ENCODE results near the gene FDCSP.
"Not testable (repeated sequence)": the region's sequence is repeated elsewhere in the genome, so short reads cannot be mapped to it uniquely, and the experiment has no call there.

The FDCSP gene

GRCh38 chr4:70225824-70226223 lies at the start of gene FDCSP:
FDCSP (plus strand) TSS chr4:70226124; CDS start chr4:70231195, 5,071 bp downstream.
- DNase-seq (ENCODE audit: low read depth), result no peak

- no peak for DNase-seq (ENCODE audit: low read depth)
Measured at GRCh38 chr4:70177090-70177489, 48.8 kb upstream of the FDCSP start.

- no peak for DNase-seq (ENCODE audit: low read depth)
Measured at GRCh38 chr4:70178075-70178660, 47.8 kb upstream of the FDCSP start.

GRCh38 chr4:70179811-70180210 lies 46.1 kb upstream of the FDCSP start:
- no peak for DNase-seq (ENCODE audit: low read depth)

GRCh38 chr4:70181864-70182263 lies 44.1 kb upstream of the FDCSP start:
- no peak for DNase-seq (ENCODE audit: low read depth)

- DNase-seq (ENCODE audit: low read depth), result no peak
Measured at GRCh38 chr4:70182517-70183167, 43.3 kb upstream of the FDCSP start.

GRCh38 chr4:70183168-70183939 lies 42.6 kb upstream of the FDCSP start:
- DNase-seq (ENCODE audit: low read depth), result no peak

- no peak for DNase-seq (ENCODE audit: low read depth)
Measured at GRCh38 chr4:70183940-70184246, 42.0 kb upstream of the FDCSP start.

GRCh38 chr4:70187216-70187615 lies 38.7 kb upstream of the FDCSP start:
- no peak for DNase-seq (ENCODE audit: low read depth)

- DNase-seq (ENCODE audit: low read depth), result no peak
Measured at GRCh38 chr4:70190579-70190978, 35.3 kb upstream of the FDCSP start.

- DNase-seq (ENCODE audit: low read depth), result no peak
Measured at GRCh38 chr4:70191647-70192046, 34.3 kb upstream of the FDCSP start.

GRCh38 chr4:70192895-70193294 lies 33.0 kb upstream of the FDCSP start:
- DNase-seq (ENCODE audit: low read depth), result no peak

- no peak for DNase-seq (ENCODE audit: low read depth)
Measured at GRCh38 chr4:70195425-70195824, 30.5 kb upstream of the FDCSP start, which contains the start of gene ODAM. ODAM (plus strand) TSS chr4:70195725; CDS start chr4:70196544, 819 bp downstream.

GRCh38 chr4:70196857-70197256 lies 29.1 kb upstream of the FDCSP start:
- no peak for DNase-seq (ENCODE audit: low read depth)

GRCh38 chr4:70197842-70198241 lies 28.1 kb upstream of the FDCSP start:
- DNase-seq (ENCODE audit: low read depth), result no peak

- DNase-seq (ENCODE audit: low read depth), result no peak
Measured at GRCh38 chr4:70203601-70204000, 22.3 kb upstream of the FDCSP start.

- DNase-seq (ENCODE audit: low read depth), result not testable (repeated sequence)
Measured at GRCh38 chr4:70212752-70213151, 13.2 kb upstream of the FDCSP start.

GRCh38 chr4:70216109-70216508 lies 9.8 kb upstream of the FDCSP start:
- not testable (repeated sequence) for DNase-seq (ENCODE audit: low read depth)

GRCh38 chr4:70216550-70216949 lies 9.4 kb upstream of the FDCSP start:
- not testable (repeated sequence) for DNase-seq (ENCODE audit: low read depth)

- not testable (repeated sequence) for DNase-seq (ENCODE audit: low read depth)
Measured at GRCh38 chr4:70221389-70221788, 4.5 kb upstream of the FDCSP start.

GRCh38 chr4:70221818-70222217 lies 4.1 kb upstream of the FDCSP start:
- DNase-seq (ENCODE audit: low read depth), result not testable (repeated sequence)

- DNase-seq (ENCODE audit: low read depth), result no peak
Measured at GRCh38 chr4:70236125-70236524, 10.2 kb downstream of the FDCSP start.
